GM18861 (cell line): ENCODE data around the gene KIF21B.
"Not testable (repeated sequence)": the region's sequence is repeated elsewhere in the genome, so short reads cannot be mapped to it uniquely, and the experiment has no call there.

Source experiments
- ATAC-seq: cut with Tn5 transposase; IDR thresholded peaks from one replicate; pipeline ENCODE4 v1.9.1; 2021; ENCODE audit not compliant: unreplicated experiment

KIF21B gene

DNA sequence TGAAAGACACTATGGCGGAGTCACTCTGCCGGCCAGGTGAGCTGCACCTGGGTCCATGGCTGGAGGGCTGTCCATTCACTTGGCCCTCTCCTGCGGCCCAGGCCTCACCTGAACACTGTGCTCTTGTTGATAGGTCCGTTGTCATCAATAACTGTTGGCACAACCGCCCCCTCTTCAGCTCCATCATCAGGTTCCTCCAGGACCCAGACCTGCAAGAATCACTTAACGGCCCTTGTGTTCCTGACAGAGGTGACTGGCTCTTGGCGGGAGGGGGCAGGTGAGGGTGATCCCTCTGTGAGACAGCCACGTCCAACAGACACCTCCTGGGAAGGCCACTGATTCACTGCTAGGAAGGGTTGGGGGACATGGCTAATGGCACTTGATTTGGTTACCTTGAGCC is 73.9 kb downstream of the KIF21B start:
- ATAC-seq: no peak

GRCh38 chr1:200947059-200947566 is 76.4 kb downstream of the KIF21B start:
- no peak for ATAC-seq

- ATAC-seq: no peak
Measured at GRCh38 chr1:200945111-200945510, 78.4 kb downstream of the KIF21B start.

GRCh38 chr1:200938955-200939354 is 84.6 kb downstream of the KIF21B start:
- no peak for ATAC-seq

DNA sequence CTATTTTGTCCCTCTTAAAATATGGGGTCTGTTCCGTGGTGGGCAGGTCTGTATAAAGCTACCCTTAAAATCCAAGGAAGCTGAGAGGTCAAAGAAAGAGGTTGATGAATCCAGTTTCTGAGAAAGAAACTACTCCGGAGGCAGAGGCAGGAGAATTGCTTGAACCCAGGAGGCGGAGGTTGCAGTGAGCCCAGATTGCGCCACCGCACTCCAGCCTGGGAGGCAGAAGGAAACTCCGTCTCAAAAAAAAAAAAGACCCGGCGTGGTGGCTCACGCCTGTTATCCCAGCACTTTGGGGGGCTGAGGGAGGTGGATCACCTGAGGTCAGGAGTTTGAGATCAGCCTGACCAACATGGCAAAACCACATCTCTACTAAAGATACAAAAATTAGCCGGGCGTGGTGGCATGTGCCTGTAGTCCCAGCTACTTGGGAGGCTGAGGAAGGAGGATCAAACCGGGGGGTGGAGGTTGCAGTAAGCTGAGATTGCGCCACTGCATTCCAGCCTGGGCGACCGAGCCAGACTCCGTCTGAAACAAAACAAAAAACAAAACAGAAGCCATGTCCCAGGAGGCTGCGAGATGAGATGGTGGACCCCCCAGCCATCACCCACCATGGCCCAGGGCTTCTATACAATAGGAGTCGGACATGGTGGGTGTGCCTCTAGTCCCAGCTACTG is 88.1 kb downstream of the KIF21B start:
- ATAC-seq: not testable (repeated sequence)

DNA sequence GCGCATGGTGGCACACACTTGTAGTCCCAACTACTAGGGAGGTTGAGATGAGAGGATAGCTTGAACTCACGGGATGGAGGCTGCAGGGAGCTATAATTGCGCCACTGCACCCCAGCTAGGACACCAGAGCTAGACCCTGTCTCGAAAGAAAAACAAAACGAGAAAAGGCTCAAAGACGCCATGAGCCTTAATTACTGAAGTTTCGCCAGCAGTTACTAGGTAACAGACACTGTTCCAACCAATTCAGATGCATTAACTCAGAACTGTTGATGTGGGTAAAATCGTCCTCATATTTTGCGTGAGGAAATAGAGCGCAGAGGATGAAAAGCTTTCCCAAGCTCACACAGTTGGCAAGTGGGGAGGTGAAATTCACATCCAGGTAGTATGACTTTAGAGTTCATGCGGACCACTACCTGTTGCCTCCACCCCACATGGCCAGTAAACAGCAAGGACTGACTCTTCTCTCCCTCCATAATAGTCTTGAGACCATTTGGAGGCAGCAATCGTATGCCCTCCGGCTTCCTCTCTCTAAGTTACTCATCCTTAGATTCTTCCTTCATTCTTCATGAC is 88.8 kb downstream of the KIF21B start:
- no peak for ATAC-seq

DNA sequence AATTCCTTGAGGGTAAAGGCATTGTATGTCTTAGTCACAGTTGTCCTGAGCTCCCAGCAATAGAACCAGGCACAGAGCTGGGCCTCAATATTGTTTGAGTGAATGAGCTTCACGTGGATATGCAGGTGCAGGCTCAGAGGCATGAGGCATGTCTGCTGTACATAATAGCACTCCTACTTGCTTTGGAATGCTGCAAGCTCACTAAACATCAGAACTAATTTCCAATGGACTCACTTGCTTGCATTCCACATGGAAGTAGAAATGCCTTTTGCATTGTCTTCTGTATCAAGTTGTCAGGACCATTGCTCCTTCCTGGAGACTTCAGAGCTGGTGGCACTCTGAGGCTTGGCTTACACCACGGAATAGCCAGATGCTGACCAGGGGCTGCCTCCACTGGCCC is 91.7 kb downstream of the KIF21B start:
- ATAC-seq: no peak

DNA sequence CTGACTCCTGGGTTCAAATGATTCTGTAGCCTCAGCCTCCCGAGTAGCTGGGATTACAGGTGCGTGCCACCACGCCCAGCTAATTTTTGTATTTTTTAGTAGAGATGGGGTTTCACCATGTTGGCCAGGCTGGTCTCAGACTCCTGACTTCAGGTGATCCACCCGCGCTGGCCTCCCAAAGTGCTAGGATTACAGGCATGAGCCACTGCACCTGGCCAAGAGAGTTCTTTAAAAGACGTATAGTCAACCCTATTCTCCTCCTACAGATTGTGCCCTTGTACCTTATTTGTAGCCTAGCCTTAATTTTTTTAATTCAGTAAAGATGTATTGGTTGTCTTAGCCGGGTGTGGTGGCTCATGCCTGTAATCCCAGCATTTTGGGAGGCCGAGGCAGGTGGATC is 93.2 kb downstream of the KIF21B start:
- ATAC-seq: not testable (repeated sequence)

DNA sequence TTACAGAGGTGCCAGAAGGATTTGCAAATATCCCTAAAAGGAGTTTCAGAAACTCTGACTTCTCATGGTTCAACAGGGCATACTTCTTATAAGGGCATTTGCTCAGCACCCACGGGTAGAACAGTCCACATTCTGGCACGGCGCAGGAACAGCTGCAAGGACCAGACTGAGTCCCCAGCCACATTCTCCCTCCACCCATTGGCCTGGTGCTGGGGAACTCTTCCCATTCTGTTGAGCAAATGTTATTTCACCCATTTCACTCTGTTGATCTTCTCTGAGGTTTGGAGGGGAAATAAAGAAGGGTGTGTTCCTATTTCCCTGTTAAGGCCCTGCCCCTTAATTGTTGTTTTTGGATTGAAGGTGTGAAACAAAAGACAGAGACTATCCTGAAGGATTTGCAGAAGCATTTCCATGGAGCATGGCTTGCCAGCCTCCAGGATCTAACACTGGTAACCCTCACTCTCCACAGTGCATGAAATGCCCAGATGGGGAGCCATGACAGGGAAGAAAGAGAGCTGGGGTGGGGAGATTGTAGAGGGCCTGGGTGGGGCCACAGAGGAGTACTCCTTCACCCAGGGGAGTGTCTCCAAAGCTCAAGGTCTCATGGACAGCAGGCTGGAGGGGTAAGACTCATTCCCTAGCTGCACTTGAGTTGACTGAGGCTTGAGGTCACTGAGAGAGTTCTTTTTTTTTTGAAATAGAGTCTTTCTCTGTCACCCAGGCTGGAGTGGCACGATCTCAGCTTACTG is 93.8 kb downstream of the KIF21B start:
- ATAC-seq: no peak

GRCh38 chr1:200925831-200926230 is 97.7 kb downstream of the KIF21B start:
- no peak for ATAC-seq

DNA sequence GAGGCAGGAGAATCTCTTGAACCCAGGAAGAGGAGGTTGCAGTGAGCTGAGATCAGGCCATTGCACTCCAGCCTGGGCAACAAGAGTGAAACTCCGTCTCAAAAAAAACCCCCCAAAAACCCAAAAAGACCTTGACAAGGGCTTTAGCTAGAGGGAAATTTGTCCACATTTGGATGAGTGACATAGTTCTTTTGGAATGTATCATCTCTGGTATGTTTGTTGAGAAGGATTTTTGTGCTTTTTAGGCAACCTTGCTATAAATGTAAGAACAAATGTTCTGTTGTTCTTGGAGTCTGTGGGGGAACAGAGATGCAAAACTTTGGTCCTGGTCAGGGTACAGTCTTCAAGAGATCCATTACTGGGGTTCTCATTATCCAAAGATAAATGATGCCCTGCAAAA is 99.9 kb downstream of the KIF21B start:
- ATAC-seq: no peak

GRCh38 chr1:200922406-200922805 is 101.1 kb downstream of the KIF21B start:
- ATAC-seq: no peak

DNA sequence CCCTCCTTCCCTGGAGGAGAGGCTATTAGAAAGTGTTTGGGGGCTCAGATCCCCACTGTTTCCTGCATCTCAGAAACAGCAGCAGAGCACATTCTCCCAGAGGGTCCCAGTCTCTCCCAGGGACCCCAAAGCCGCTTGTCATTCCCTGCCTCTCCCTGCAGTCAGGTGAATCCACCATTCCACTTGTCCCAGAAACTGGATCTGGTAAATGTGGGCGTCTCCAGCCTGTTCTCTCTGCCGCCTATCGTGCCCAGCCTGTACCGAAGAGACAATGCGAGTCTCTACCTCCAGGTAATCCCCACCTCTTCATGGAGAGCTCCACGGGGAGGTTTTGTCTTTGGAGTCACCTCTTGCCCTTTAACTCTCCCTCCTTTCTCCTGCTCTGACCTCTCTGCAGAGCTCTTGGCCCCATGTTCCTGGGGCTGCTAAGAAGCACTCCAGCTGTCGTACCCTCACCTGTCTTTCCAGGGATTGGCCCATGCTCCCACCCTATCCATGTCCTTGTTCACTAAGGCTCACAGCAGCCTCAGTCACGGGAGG is 101.9 kb downstream of the KIF21B start:
- no peak for ATAC-seq
